Activated effector memory CD4-positive, alpha-beta T cell treated with anti-CD3 and anti-CD28 coated beads, Interleukin-2, amount 50 U/mL, for 16 hours (primary cell): ENCODE results near the gene SRP54.
"Not testable (repeated sequence)": the region's sequence is repeated elsewhere in the genome, so short reads cannot be mapped to it uniquely, and the experiment has no call there.

Experiments
- DNase-seq: peaks from one replicate; pipeline ENCODE4 v3.0.0-alpha.2; 2020

The SRP54 gene

DNA sequence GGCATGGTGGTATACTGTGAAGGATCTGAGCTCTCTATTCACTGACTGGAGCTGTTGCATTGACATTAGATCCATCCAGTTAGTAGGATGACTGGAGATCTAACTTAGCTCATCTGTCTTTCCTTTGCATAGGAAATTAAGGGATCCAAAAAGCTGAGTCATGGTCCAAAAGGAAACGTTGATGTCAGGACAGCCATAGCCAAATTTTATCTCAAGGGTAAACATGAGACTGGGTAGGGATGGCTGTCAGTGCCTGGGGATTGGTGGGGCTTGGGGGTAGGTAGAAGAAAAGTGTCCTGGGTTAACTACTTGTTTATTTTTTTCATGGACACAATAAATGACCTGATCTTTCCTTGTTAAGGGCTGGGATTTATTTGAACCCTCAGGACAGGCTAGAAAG lies 67.9 kb downstream of the SRP54 start:
- DNase-seq = no peak

- DNase-seq = no peak
These were observed 69.0 kb downstream of the SRP54 start for GRCh38 chr14:35051796-35052195.

- DNase-seq = no peak
These were observed 69.8 kb downstream of the SRP54 start for GRCh38 chr14:35052637-35053036.

- DNase-seq = not testable (repeated sequence)
These were observed 78.5 kb downstream of the SRP54 start for GRCh38 chr14:35061113-35061791.

- not testable (repeated sequence) for DNase-seq
These were observed 82.9 kb downstream of the SRP54 start for GRCh38 chr14:35065731-35066130.

GRCh38 chr14:35068238-35069012 lies 85.6 kb downstream of the SRP54 start:
- DNase-seq = no peak

DNA sequence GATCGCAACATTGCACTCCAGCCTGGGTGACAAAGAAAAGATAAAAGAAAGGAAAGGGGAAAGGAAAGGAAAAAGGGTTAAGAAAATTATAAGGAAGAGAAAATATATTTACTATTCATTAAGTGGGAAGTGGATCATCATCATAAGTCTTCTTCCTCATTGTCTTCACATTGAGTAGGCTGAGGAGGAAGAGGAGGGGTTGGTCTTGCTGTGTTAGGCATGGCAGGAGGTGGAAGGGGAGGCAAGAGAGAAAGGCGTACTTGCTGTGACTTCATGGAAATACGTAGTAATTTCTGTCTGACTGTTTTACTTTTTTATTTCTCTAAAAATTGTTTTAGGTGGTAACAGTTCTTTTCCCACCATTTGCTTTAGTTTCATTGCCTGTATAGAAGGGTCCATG lies 89.4 kb downstream of the SRP54 start:
- no peak for DNase-seq

DNA sequence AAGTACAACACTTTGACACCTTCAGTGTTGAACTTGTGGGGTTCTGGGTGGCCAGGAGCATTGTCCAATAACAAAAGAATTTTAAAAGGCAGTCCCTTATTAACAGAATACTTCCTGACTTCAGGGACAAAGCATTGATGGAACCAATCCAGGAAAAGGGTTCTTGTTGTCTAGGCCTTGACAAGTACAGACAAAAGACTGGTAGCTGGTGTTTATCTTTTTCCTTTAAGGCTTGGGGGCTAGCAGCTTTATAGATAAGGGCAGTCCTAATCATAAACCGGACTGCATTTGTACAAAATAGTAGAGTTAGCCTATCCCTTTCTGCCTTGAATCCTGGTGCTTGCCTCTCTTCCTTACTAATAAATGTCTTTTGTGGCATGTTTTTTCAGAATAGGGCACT lies 90.7 kb downstream of the SRP54 start:
- no peak for DNase-seq

GRCh38 chr14:35078082-35078481 lies 95.3 kb downstream of the SRP54 start:
- no peak for DNase-seq
